SK-N-SH (cell line): Measurements from ENCODE around the gene OR5A2. TPM values are rescaled to one million over a fixed set of nuclear protein-coding genes. Genes with fewer than 3 reads are reported as not detected.

Experiments used
- CTCF ChIA-PET: fragments of 300-600, 350-600 bp; formaldehyde crosslinking; extraction: SDS; loops from one replicate; lab custom pipeline; 2021; lab: Yijun Ruan, JAX
- POLR2A ChIA-PET: fragments of 350-600 bp; sonication (Branson Sonifier 250); formaldehyde crosslinking; extraction: SDS; loops from one replicate; lab custom pipeline; 2020; ENCODE audit warnings: antibody characterized with exemption, inconsistent platforms; lab: Yijun Ruan, JAX
- DNase-seq: peaks from one replicate; pipeline ENCODE4 v3.0.0; 2012
- H2AFZ ChIP-seq: fragments of 200-600 bp; sonication (generic); 2 replicates; pipeline ENCODE4 v1.8.1; 2016; ENCODE audit warnings: antibody characterized with exemption, mild to moderate bottlenecking, low read depth
- H3F3A ChIP-seq: fragments of 200-600 bp; sonication (generic); replicated peaks from 2 replicates; pipeline ENCODE3; 2016; ENCODE audit warnings: antibody characterized with exemption, mild to moderate bottlenecking; ENCODE audit not compliant: insufficient read depth
- H3K27ac ChIP-seq, 2 experiments: fragments of 200-500 bp in 1 of 2; fragments of 200-600 bp in 1 of 2; sonication (Bioruptor generic) in 1 of 2; sonication (generic), shearing (Covaris generic) in 1 of 2; 2 replicates each; pipeline versions ENCODE4 v1.5.1 to v1.6.1; 2014 to 2016; ENCODE audit warnings: low read depth in 2 of 2, inconsistent platforms in 1 of 2, low read length in 1 of 2, mild to moderate bottlenecking in 1 of 2, mixed read lengths in 1 of 2
- H3K27me3 ChIP-seq: fragments of 200-600 bp; sonication (generic), shearing (Covaris generic); 2 replicates; pipeline ENCODE4 v1.6.1; 2016; ENCODE audit warnings: mixed run types; ENCODE audit not compliant: insufficient read depth
- H3K36me3 ChIP-seq, 2 experiments: fragments of 200-500 bp in 1 of 2; fragments of 200-600 bp in 1 of 2; sonication (Bioruptor generic) in 1 of 2; sonication (generic) in 1 of 2; replicated peaks in 1 of 2; 2 replicates each; pipeline versions ENCODE3 to v1.5.1; 2014 to 2016; ENCODE audit warnings: low read length in 1 of 2, mild to moderate bottlenecking in 1 of 2; ENCODE audit not compliant: insufficient read depth in 2 of 2, control insufficient read depth in 1 of 2
- H3K4me1 ChIP-seq, 2 experiments: fragments of 200-500 bp in 1 of 2; fragments of 200-600 bp in 1 of 2; sonication (Bioruptor generic) in 1 of 2; sonication (generic), shearing (Covaris generic) in 1 of 2; 2 replicates each; pipeline versions ENCODE4 v1.5.1 to v1.6.1; 2014 to 2016; ENCODE audit warnings: low read depth in 1 of 2, low read length in 1 of 2, mixed run types in 1 of 2; ENCODE audit not compliant: insufficient read depth in 2 of 2, control insufficient read depth in 1 of 2
- H3K4me2 ChIP-seq: fragments of 200-600 bp; sonication (generic), shearing (Covaris generic); 2 replicates; pipeline ENCODE4 v1.6.1; 2017; ENCODE audit warnings: mixed run types
- H3K4me3 ChIP-seq, 2 experiments: fragments of 200-500 bp in 1 of 2; fragments of 200-600 bp in 1 of 2; sonication (Bioruptor generic) in 1 of 2; sonication (generic), shearing (Covaris generic) in 1 of 2; 2 replicates each; pipeline versions ENCODE4 v1.5.1 to v1.8.1; 2014 to 2016; ENCODE audit warnings: low read depth in 2 of 2, inconsistent platforms in 1 of 2, low read length in 1 of 2, mild to moderate bottlenecking in 1 of 2, mixed read lengths in 1 of 2, moderate library complexity in 1 of 2
- H3K79me2 ChIP-seq: fragments of 200-600 bp; sonication (generic); 2 replicates; pipeline ENCODE4 v1.8.1; 2017; ENCODE audit warnings: mild to moderate bottlenecking; ENCODE audit not compliant: insufficient read depth
- H3K9ac ChIP-seq: fragments of 200-600 bp; sonication (generic); 2 replicates; pipeline ENCODE4 v1.6.1; 2017; ENCODE audit warnings: mixed run types
- H3K9me2 ChIP-seq: fragments of 200-600 bp; sonication (generic); 2 replicates; pipeline ENCODE4 v1.6.1; 2017; ENCODE audit warnings: mixed run types
- H3K9me3 ChIP-seq: fragments of 200-600 bp; sonication (generic); 2 replicates; pipeline ENCODE4 v1.6.1; 2017; ENCODE audit warnings: mixed run types, mild to moderate bottlenecking, moderate library complexity
- H4K20me1 ChIP-seq: fragments of 200-600 bp; sonication (generic); 2 replicates; pipeline ENCODE4 v1.6.1; 2017; ENCODE audit warnings: mild to moderate bottlenecking, mixed run types; ENCODE audit not compliant: insufficient read depth
- CTCF ChIP-seq: fragments of 200-600 bp; sonication (generic); IDR thresholded peaks from 2 replicates; pipeline ENCODE4 v1.6.1; 2017; ENCODE audit warnings: antibody characterized with exemption, mild to moderate bottlenecking, moderate library complexity
- EP300 ChIP-seq, 2 experiments: IDR thresholded peaks; 2 replicates each; pipeline versions ENCODE4 v1.4.0 to v1.6.1; 2012; ENCODE audit warnings: borderline replicate concordance in 1 of 2, low read depth in 1 of 2, low read length in 1 of 2
- FOXJ3 ChIP-seq: sonication (generic); formaldehyde crosslinking; IDR thresholded peaks from 2 replicates; pipeline ENCODE4 v1.5.1; 2020; ENCODE audit warnings: mild to moderate bottlenecking, missing genetic modification reagents
- GABPA ChIP-seq: IDR thresholded peaks from 2 replicates; pipeline ENCODE4 v1.4.0; 2012; ENCODE audit warnings: low read depth, mild to moderate bottlenecking
- IRF3 ChIP-seq: fragments of 150-350 bp; IDR thresholded peaks from 2 replicates; pipeline ENCODE4 v1.6.1; 2016; ENCODE audit warnings: mild to moderate bottlenecking, low read depth, low read length
- JUND ChIP-seq: IDR thresholded peaks from 2 replicates; pipeline ENCODE4 v1.4.0; 2012
- MAX ChIP-seq: IDR thresholded peaks from 2 replicates; pipeline ENCODE4 v1.4.0; 2012; ENCODE audit warnings: low read depth
- MEF2A ChIP-seq: IDR thresholded peaks from 2 replicates; pipeline ENCODE4 v1.4.0; 2012; ENCODE audit warnings: low read depth, borderline replicate concordance
- NFIC ChIP-seq: IDR thresholded peaks from 2 replicates; pipeline ENCODE4 v1.4.0; 2012; ENCODE audit warnings: borderline replicate concordance
- NRF1 ChIP-seq: IDR thresholded peaks from 2 replicates; pipeline ENCODE4 v1.6.1; 2012; ENCODE audit warnings: low read depth, mild to moderate bottlenecking, low read length
- SIN3A ChIP-seq: IDR thresholded peaks from 2 replicates; pipeline ENCODE4 v1.6.1; 2012; ENCODE audit warnings: low read depth, mild to moderate bottlenecking, low read length, moderate library complexity, borderline replicate concordance
- TCF12 ChIP-seq: IDR thresholded peaks from 2 replicates; pipeline ENCODE4 v1.4.0; 2012
- ZBTB33 ChIP-seq: IDR thresholded peaks from 2 replicates; pipeline ENCODE4 v1.4.0; 2012; ENCODE audit warnings: low read depth, borderline replicate concordance
- WGBS: methylation state at CpG from one replicate; pipeline ENCODE4 v1.1.6; 2017; ENCODE audit warnings: low lambda C conversion rate; 5-methylcytosine and 5-hydroxymethylcytosine counted together
- polyA plus RNA-seq, 3 experiments: library from polyadenylated mRNA; depleted of rRNA; stranded (reverse); fragments of >200 nt; gene quantifications; 2 replicates each; pipeline ENCODE4 v1.2.3, GENCODE V29; 2012
- TF ChIP-seq, protein P1 (sequence below): IDR thresholded peaks from 2 replicates; pipeline ENCODE4 v1.6.1; 2012; ENCODE audit warnings: mild to moderate bottlenecking, low read depth, low read length, moderate library complexity
- TF ChIP-seq, protein P2 (sequence below): IDR thresholded peaks from 2 replicates; pipeline ENCODE4; 2012

OR5A2 gene, protein sequence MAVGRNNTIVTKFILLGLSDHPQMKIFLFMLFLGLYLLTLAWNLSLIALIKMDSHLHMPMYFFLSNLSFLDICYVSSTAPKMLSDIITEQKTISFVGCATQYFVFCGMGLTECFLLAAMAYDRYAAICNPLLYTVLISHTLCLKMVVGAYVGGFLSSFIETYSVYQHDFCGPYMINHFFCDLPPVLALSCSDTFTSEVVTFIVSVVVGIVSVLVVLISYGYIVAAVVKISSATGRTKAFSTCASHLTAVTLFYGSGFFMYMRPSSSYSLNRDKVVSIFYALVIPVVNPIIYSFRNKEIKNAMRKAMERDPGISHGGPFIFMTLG
- polyA plus RNA-seq (2012; rRNA removed), result not detected in 2 replicates
- not detected in 2 replicates for polyA plus RNA-seq (2012; cell fraction: cytosol; rRNA removed)
- not detected in 2 replicates for polyA plus RNA-seq (2012; cell fraction: nucleus; rRNA removed)

GRCh38 chr11:59426361-59427067, at the start of gene OR5A2:
OR5A2 (minus strand) TSS chr11:59426413; CDS start chr11:59422953, 3,460 bp downstream.
- Histone ChIP-seq H4K20me1 (no peaks in the 10 kb centered on the region), H3K9me3 (no peaks in the 10 kb centered on the region), H3K4me2 (no peak within 1 kb of the TSS), H3K4me3 (no peak within 1 kb of the TSS), H3K27me3 (peaks cover 4% of the 10 kb centered on the region; the same call in 1 of the 2 replicates), H3K4me1 (no peaks in the 10 kb centered on the region), H3K27ac (no peak within 1 kb of the TSS), H3F3A (no peaks in the 10 kb centered on the region), H2AFZ (no peak within 1 kb of the TSS), H3K9ac (no peak within 1 kb of the TSS), H3K36me3 (no peaks in the 10 kb centered on the region), H3K9me2 (no peaks in the 10 kb centered on the region), H3K79me2 (no peaks in the 10 kb centered on the region)
- TF ChIP-seq MEF2A, result no peak
- no peak for TF ChIP-seq GABPA
- no peak for TF ChIP-seq MAX
- TF ChIP-seq FOXJ3, result no peak
- no peak for TF ChIP-seq ZBTB33
- TF ChIP-seq NRF1, result no peak
- TF ChIP-seq, protein P1, sequence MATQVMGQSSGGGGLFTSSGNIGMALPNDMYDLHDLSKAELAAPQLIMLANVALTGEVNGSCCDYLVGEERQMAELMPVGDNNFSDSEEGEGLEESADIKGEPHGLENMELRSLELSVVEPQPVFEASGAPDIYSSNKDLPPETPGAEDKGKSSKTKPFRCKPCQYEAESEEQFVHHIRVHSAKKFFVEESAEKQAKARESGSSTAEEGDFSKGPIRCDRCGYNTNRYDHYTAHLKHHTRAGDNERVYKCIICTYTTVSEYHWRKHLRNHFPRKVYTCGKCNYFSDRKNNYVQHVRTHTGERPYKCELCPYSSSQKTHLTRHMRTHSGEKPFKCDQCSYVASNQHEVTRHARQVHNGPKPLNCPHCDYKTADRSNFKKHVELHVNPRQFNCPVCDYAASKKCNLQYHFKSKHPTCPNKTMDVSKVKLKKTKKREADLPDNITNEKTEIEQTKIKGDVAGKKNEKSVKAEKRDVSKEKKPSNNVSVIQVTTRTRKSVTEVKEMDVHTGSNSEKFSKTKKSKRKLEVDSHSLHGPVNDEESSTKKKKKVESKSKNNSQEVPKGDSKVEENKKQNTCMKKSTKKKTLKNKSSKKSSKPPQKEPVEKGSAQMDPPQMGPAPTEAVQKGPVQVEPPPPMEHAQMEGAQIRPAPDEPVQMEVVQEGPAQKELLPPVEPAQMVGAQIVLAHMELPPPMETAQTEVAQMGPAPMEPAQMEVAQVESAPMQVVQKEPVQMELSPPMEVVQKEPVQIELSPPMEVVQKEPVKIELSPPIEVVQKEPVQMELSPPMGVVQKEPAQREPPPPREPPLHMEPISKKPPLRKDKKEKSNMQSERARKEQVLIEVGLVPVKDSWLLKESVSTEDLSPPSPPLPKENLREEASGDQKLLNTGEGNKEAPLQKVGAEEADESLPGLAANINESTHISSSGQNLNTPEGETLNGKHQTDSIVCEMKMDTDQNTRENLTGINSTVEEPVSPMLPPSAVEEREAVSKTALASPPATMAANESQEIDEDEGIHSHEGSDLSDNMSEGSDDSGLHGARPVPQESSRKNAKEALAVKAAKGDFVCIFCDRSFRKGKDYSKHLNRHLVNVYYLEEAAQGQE, result no peak
- no peak for TF ChIP-seq NFIC
- TF ChIP-seq IRF3, result no peak
- TF ChIP-seq TCF12, result no peak
- no peak for TF ChIP-seq JUND
- TF ChIP-seq SIN3A, result no peak
- TF ChIP-seq EP300 (IDR thresholded peaks at IDR 0.05; ENCODE audit: borderline replicate concordance in 1 of 2, low read depth in 1 of 2, low read length in 1 of 2), result no peak
- TF ChIP-seq, protein P2, sequence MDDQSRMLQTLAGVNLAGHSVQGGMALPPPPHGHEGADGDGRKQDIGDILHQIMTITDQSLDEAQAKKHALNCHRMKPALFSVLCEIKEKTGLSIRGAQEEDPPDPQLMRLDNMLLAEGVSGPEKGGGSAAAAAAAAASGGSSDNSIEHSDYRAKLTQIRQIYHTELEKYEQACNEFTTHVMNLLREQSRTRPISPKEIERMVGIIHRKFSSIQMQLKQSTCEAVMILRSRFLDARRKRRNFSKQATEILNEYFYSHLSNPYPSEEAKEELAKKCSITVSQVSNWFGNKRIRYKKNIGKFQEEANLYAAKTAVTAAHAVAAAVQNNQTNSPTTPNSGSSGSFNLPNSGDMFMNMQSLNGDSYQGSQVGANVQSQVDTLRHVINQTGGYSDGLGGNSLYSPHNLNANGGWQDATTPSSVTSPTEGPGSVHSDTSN, result no peak
- TF ChIP-seq CTCF, result no peak
- POLR2A ChIA-PET, result no interaction called here
- WGBS, result 5% methylated on average over 5 of the region's 5 CpGs
- CTCF ChIA-PET, result no interaction called here
- DNase-seq, result no peak
